22Rv1 (cell line): ENCODE measurements around the gene RAB28.

Experiments used
- ZFX ChIP-seq: fragments of 450-650 bp; IDR thresholded peaks from 2 replicates; pipeline ENCODE4 v1.6.1; 2017; ENCODE audit warnings: antibody characterized with exemption, borderline replicate concordance
- TF ChIP-seq, protein P1 (sequence below): fragments of 450-650 bp; IDR thresholded peaks from 2 replicates; pipeline ENCODE4 v1.5.1; 2017; ENCODE audit warnings: mild to moderate bottlenecking

DNA sequence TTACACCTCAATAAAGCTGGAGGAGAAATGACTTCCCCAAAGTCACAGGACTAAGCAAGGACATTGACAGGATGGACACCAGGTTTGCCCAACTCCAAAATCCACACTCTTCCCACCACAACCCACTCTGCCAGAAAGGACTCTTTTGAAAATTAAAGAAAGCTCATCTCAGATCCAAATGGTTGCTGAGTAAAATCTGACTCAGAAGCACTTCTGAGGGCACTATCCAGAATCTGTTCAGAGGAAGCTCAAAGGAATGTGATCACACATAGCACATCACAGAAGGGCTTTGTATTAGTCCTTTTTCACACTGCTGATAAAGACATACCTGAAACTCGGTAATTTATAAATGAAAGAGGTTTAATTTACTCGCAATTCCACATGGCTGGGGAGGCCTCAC is 155.5 kb downstream of the RAB28 start:
- TF ChIP-seq, protein P1, sequence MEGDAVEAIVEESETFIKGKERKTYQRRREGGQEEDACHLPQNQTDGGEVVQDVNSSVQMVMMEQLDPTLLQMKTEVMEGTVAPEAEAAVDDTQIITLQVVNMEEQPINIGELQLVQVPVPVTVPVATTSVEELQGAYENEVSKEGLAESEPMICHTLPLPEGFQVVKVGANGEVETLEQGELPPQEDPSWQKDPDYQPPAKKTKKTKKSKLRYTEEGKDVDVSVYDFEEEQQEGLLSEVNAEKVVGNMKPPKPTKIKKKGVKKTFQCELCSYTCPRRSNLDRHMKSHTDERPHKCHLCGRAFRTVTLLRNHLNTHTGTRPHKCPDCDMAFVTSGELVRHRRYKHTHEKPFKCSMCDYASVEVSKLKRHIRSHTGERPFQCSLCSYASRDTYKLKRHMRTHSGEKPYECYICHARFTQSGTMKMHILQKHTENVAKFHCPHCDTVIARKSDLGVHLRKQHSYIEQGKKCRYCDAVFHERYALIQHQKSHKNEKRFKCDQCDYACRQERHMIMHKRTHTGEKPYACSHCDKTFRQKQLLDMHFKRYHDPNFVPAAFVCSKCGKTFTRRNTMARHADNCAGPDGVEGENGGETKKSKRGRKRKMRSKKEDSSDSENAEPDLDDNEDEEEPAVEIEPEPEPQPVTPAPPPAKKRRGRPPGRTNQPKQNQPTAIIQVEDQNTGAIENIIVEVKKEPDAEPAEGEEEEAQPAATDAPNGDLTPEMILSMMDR = no peak
- TF ChIP-seq ZFX = no peak
